CD14-positive monocyte (primary cell): ENCODE measurements around the gene JAM3. TPM values are rescaled to one million over a fixed set of nuclear protein-coding genes. Genes with fewer than 3 reads are reported as not detected.

Source experiments
- DNase-seq, 3 donors: peaks; one replicate each; pipeline ENCODE4 v3.0.0-alpha.2; 2011 to 2022
- H2AFZ ChIP-seq: 2 replicates; pipeline ENCODE4 v1.6.0; 2012; ENCODE audit warnings: mild to moderate bottlenecking, low read depth, low read length, inconsistent platforms; ENCODE audit not compliant: insufficient read depth, poor library complexity, severe bottlenecking
- H3K27ac ChIP-seq, 2 donors: 1 replicate in 1 of 2; 2 replicates in 1 of 2; pipeline ENCODE4 v1.5.1; 2012 to 2013; ENCODE audit warnings: low read length in 2 of 2, control low read depth in 1 of 2, inconsistent platforms in 1 of 2, low read depth in 1 of 2, mild to moderate bottlenecking in 1 of 2
- H3K27me3 ChIP-seq, 2 donors: one replicate each; pipeline versions ENCODE4 v1.6.0 to v1.6.1; 2011 to 2013; ENCODE audit warnings: low read length in 2 of 2; ENCODE audit not compliant: control insufficient read depth in 2 of 2, insufficient read depth in 2 of 2
- H3K36me3 ChIP-seq, 2 donors: replicated peaks in 1 of 2; 1 replicate in 1 of 2; 2 replicates in 1 of 2; pipeline versions ENCODE4 v1.5.1 to v1.6.1; 2012 to 2013; ENCODE audit warnings: low read length in 2 of 2, control low read depth in 1 of 2, inconsistent platforms in 1 of 2, mild to moderate bottlenecking in 1 of 2; ENCODE audit not compliant: insufficient read depth in 2 of 2, control insufficient read depth in 1 of 2
- H3K4me1 ChIP-seq, 2 donors: 1 replicate in 1 of 2; 2 replicates in 1 of 2; pipeline versions ENCODE4 v1.5.1 to v1.6.1; 2012 to 2013; ENCODE audit warnings: low read length in 2 of 2, control low read depth in 1 of 2, inconsistent platforms in 1 of 2, mild to moderate bottlenecking in 1 of 2, moderate library complexity in 1 of 2; ENCODE audit not compliant: insufficient read depth in 2 of 2, control insufficient read depth in 1 of 2
- H3K4me2 ChIP-seq: replicated peaks from 2 replicates; pipeline ENCODE3; 2012; ENCODE audit warnings: low read length, moderate library complexity, mild to moderate bottlenecking; ENCODE audit not compliant: poor library complexity, severe bottlenecking; ENCODE audit errors: extremely low read depth
- H3K4me3 ChIP-seq, 3 experiments: fragments of 200-600 bp in 1 of 3; sonication (generic) in 1 of 3; replicated peaks in 1 of 3; 1 replicate in 2 of 3; 2 replicates in 1 of 3; pipeline ENCODE4 v1.5.1; 2011 to 2013; ENCODE audit warnings: low read length in 3 of 3, mild to moderate bottlenecking in 3 of 3, control low read depth in 2 of 3, low read depth in 2 of 3, inconsistent platforms in 1 of 3, moderate library complexity in 1 of 3
- H3K79me2 ChIP-seq: 2 replicates; pipeline ENCODE4 v1.6.0; 2012; ENCODE audit warnings: mild to moderate bottlenecking, control low read depth, inconsistent platforms, low read length, moderate library complexity; ENCODE audit not compliant: insufficient read depth
- H3K9ac ChIP-seq: 2 replicates; pipeline ENCODE4 v1.6.0; 2017; ENCODE audit warnings: low read length, mild to moderate bottlenecking; ENCODE audit not compliant: insufficient read depth, poor library complexity, severe bottlenecking
- H3K9me3 ChIP-seq, 2 donors: replicated peaks in 1 of 2; 1 replicate in 1 of 2; 2 replicates in 1 of 2; pipeline versions ENCODE4 v1.5.1 to v1.6.1; 2012 to 2013; ENCODE audit warnings: low read length in 2 of 2, control low read depth in 1 of 2; ENCODE audit not compliant: control insufficient read depth in 1 of 2, insufficient read depth in 1 of 2
- H4K20me1 ChIP-seq: 2 replicates; pipeline ENCODE4 v1.6.0; 2012; ENCODE audit warnings: mild to moderate bottlenecking, low read length, control low read depth, moderate library complexity; ENCODE audit not compliant: insufficient read depth
- H3K27ac Mint-ChIP-seq, 7 donors: one replicate each; pipeline ENCODE4 v1.8.0; 2020; ENCODE audit warnings: mild to moderate bottlenecking in 7 of 7, mixed read lengths in 7 of 7, moderate library complexity in 6 of 7, inconsistent platforms in 2 of 7
- H3K27me3 Mint-ChIP-seq, 3 donors: one replicate each; pipeline ENCODE4 v1.8.0; 2021 to 2022; ENCODE audit warnings: low read depth in 3 of 3, mild to moderate bottlenecking in 3 of 3, mixed read lengths in 3 of 3, moderate library complexity in 3 of 3, inconsistent platforms in 1 of 3
- H3K36me3 Mint-ChIP-seq, 2 donors: one replicate each; pipeline ENCODE4 v1.8.0; 2020; ENCODE audit warnings: mixed read lengths in 2 of 2, inconsistent platforms in 1 of 2, mild to moderate bottlenecking in 1 of 2
- H3K4me1 Mint-ChIP-seq: one replicate; pipeline ENCODE4 v1.8.0; 2020; ENCODE audit warnings: mild to moderate bottlenecking, mixed read lengths
- H3K4me3 Mint-ChIP-seq, 2 donors: one replicate each; pipeline ENCODE4 v1.8.0; 2020; ENCODE audit warnings: mild to moderate bottlenecking in 2 of 2, mixed read lengths in 2 of 2, moderate library complexity in 1 of 2
- H3K9me3 Mint-ChIP-seq, 7 donors: one replicate each; pipeline ENCODE4 v1.8.0; 2020 to 2022; ENCODE audit warnings: mixed read lengths in 7 of 7, mild to moderate bottlenecking in 6 of 7, moderate library complexity in 6 of 7, inconsistent platforms in 2 of 7
- CTCF ChIP-seq: fragments of 200-600 bp; IDR thresholded peaks from one replicate; pipeline ENCODE4 v1.8.0; 2022; ENCODE audit warnings: antibody characterized with exemption, mild to moderate bottlenecking
- WGBS: methylation state at CpG from one replicate; pipeline ENCODE4 v1.1.5; 2013; ENCODE audit warnings: missing lambda C conversion rate; ENCODE audit not compliant: insufficient coverage; 5-methylcytosine and 5-hydroxymethylcytosine counted together
- intact Hi-C, 2 donors: fragments of 100-400 bp; cut with micrococcal nuclease; formaldehyde crosslinking; loops; one replicate each; pipeline versions ENCODE4 v1.15.0 to v1.15.1; 2023
- polyA plus RNA-seq, 3 donors: library from polyadenylated mRNA; depleted of rRNA in 1 of 3; unstranded in 2 of 3; stranded (reverse) in 1 of 3; fragments of 300-500 nt in 2 of 3; fragments of >200 nt in 1 of 3; fragmentation: Illumina TruSeq in 2 of 3; gene quantifications; 1 replicate in 2 of 3; 2 replicates in 1 of 3; pipeline ENCODE4 v1.2.3, GENCODE V29; 2012 to 2021

Gene JAM3
- polyA plus RNA-seq, 3 donors, result 0.03 to 0.25 (median 0.12) TPM

GRCh38 chr11:134120921-134121526, 52.2 kb downstream of the JAM3 start:
- Mint-ChIP-seq H3K27ac (no peak overlapping the region), H3K9me3 (peaks cover 0 to 3% (median 0%) of the 10 kb centered on the region in 7 donors), H3K4me3 (no peak overlapping the region), H3K36me3 (peaks cover 0 to 5% of the 10 kb centered on the region in 2 donors), H3K27me3 (peaks cover 26 to 33% (median 33%) of the 10 kb centered on the region in 3 donors), H3K4me1 (peaks cover 6% of the 10 kb centered on the region)
- WGBS, result 56% methylated on average over 7 of the region's 9 CpGs
- no peak overlapping the region for H2AFZ ChIP-seq
- H3K27ac ChIP-seq, result no peak overlapping the region
- DNase-seq, result no peak
- intact Hi-C loops, result no loop called here
- H3K4me2 ChIP-seq, result no peak overlapping the region
- H3K36me3 ChIP-seq, result no peaks in the 10 kb centered on the region
- no peak overlapping the region for H3K9ac ChIP-seq
- no peaks in the 10 kb centered on the region for H4K20me1 ChIP-seq
- no peaks in the 10 kb centered on the region for H3K79me2 ChIP-seq
- peaks cover 0 to 11% of the 10 kb centered on the region in 2 donors for H3K9me3 ChIP-seq
- peaks cover 31% of the 10 kb centered on the region in 2 donors for H3K27me3 ChIP-seq
- no peak overlapping the region for H3K4me3 ChIP-seq
- TF ChIP-seq CTCF, result no peak
- H3K4me1 ChIP-seq, result no peaks in the 10 kb centered on the region

GRCh38 chr11:134124660-134125451, 56.0 kb downstream of the JAM3 start:
- intact Hi-C loops, result no loop called here
- H3K36me3 ChIP-seq, result no peaks in the 10 kb centered on the region
- no peak overlapping the region for H3K27ac ChIP-seq
- H4K20me1 ChIP-seq, result no peaks in the 10 kb centered on the region
- H3K4me3 ChIP-seq, result no peak overlapping the region
- WGBS, result 3% methylated on average over 41 of the region's 54 CpGs
- H3K9me3 ChIP-seq, result peaks cover 0 to 11% of the 10 kb centered on the region in 2 donors
- H3K4me2 ChIP-seq, result no peak overlapping the region
- peak overlapping the region in 1 of 2 donors; percentile 76 for H3K4me3 Mint-ChIP-seq
- H3K27ac Mint-ChIP-seq, result no peak overlapping the region
- no peaks in the 10 kb centered on the region for H3K79me2 ChIP-seq
- peaks cover 6% of the 10 kb centered on the region for H3K4me1 Mint-ChIP-seq
- H2AFZ ChIP-seq, result no peak overlapping the region
- peaks cover 42% of the 10 kb centered on the region in 2 donors for H3K27me3 ChIP-seq
- H3K27me3 Mint-ChIP-seq, result peaks cover 33 to 50% (median 45%) of the 10 kb centered on the region in 3 donors
- H3K9me3 Mint-ChIP-seq, result peaks cover 0 to 7% (median 6%) of the 10 kb centered on the region in 7 donors
- peak overlapping the region; percentile 27 for H3K9ac ChIP-seq
- TF ChIP-seq CTCF, result no peak
- H3K4me1 ChIP-seq, result no peaks in the 10 kb centered on the region
- H3K36me3 Mint-ChIP-seq, result peaks cover 0 to 5% of the 10 kb centered on the region in 2 donors
- DNase-seq, result no peak
